H9 (cell line): Measurements from ENCODE around the gene IFRD2. TPM values are rescaled to one million over a fixed set of nuclear protein-coding genes. Genes with fewer than 3 reads are reported as not detected.

ENCODE experiments used
- DNase-seq: peaks from one replicate; pipeline ENCODE4 v3.0.0-alpha.2; 2017
- H2AFZ ChIP-seq: one replicate; pipeline ENCODE4 v1.6.1; 2013; ENCODE audit warnings: mild to moderate bottlenecking, low read length, control low read depth, moderate library complexity
- H2AK5ac ChIP-seq: 2 replicates; pipeline ENCODE4 v1.6.1; 2013; ENCODE audit warnings: low read length, control low read depth, mixed read lengths; ENCODE audit not compliant: insufficient read length
- H2BK120ac ChIP-seq: one replicate; pipeline ENCODE4 v1.6.1; 2013; ENCODE audit warnings: low read depth, mild to moderate bottlenecking, low read length, control low read depth, inconsistent platforms; ENCODE audit not compliant: poor library complexity, severe bottlenecking
- H2BK12ac ChIP-seq: 2 replicates; pipeline ENCODE4 v1.6.1; 2013; ENCODE audit warnings: low read length, control low read depth, mixed read lengths, low read depth; ENCODE audit not compliant: insufficient read length
- H2BK15ac ChIP-seq: 2 replicates; pipeline ENCODE4 v1.6.1; 2013; ENCODE audit warnings: low read depth, low read length, control low read depth
- H2BK20ac ChIP-seq: one replicate; pipeline ENCODE4 v1.6.1; 2013; ENCODE audit warnings: low read depth, mild to moderate bottlenecking, low read length, control low read depth, inconsistent platforms; ENCODE audit not compliant: poor library complexity, severe bottlenecking
- H2BK5ac ChIP-seq: 2 replicates; pipeline ENCODE4 v1.6.1; 2013; ENCODE audit warnings: low read length, control low read depth, mixed read lengths; ENCODE audit not compliant: insufficient read length
- H3K14ac ChIP-seq: 2 replicates; pipeline ENCODE4 v1.6.1; 2013; ENCODE audit warnings: low read length, control low read depth; ENCODE audit not compliant: insufficient read depth
- H3K18ac ChIP-seq: 2 replicates; pipeline ENCODE4 v1.6.1; 2013; ENCODE audit warnings: low read depth, mild to moderate bottlenecking, mixed read lengths, low read length, control low read depth; ENCODE audit not compliant: insufficient read length
- H3K23ac ChIP-seq: 2 replicates; pipeline ENCODE4 v1.6.1; 2013; ENCODE audit warnings: low read length, control low read depth, mixed read lengths, low read depth; ENCODE audit not compliant: insufficient read length
- H3K23me2 ChIP-seq: 2 replicates; pipeline ENCODE4 v1.6.1; 2013; ENCODE audit warnings: low read depth, mild to moderate bottlenecking, mixed read lengths, low read length, control low read depth; ENCODE audit not compliant: insufficient read length, poor library complexity, severe bottlenecking
- H3K27ac ChIP-seq: 2 replicates; pipeline ENCODE4 v1.5.1; 2013; ENCODE audit warnings: low read length, control low read depth, mixed read lengths, low read depth; ENCODE audit not compliant: insufficient read length
- H3K27me3 ChIP-seq: 2 replicates; pipeline ENCODE4 v1.6.1; 2013; ENCODE audit warnings: low read length, control low read depth, inconsistent platforms; ENCODE audit not compliant: insufficient read depth
- H3K4ac ChIP-seq: 2 replicates; pipeline ENCODE4 v1.6.1; 2013; ENCODE audit warnings: low read depth, mild to moderate bottlenecking, control low read depth, inconsistent platforms, low read length, moderate library complexity
- H3K4me1 ChIP-seq: 2 replicates; pipeline ENCODE4 v1.6.1; 2013; ENCODE audit warnings: low read length, control low read depth, inconsistent platforms; ENCODE audit not compliant: insufficient read depth
- H3K4me2 ChIP-seq: 2 replicates; pipeline ENCODE4 v1.6.1; 2013; ENCODE audit warnings: low read length, control low read depth, mixed read lengths; ENCODE audit not compliant: insufficient read length, insufficient read depth
- H3K56ac ChIP-seq: 2 replicates; pipeline ENCODE4 v1.6.1; 2013; ENCODE audit warnings: low read depth, mild to moderate bottlenecking, mixed read lengths, low read length, control low read depth; ENCODE audit not compliant: insufficient read length
- H3K79me1 ChIP-seq: 2 replicates; pipeline ENCODE4 v1.6.1; 2013; ENCODE audit warnings: low read depth, mild to moderate bottlenecking, moderate library complexity, low read length, control low read depth, inconsistent platforms; ENCODE audit not compliant: insufficient read depth, poor library complexity, severe bottlenecking
- H3K79me2 ChIP-seq: 2 replicates; pipeline ENCODE4 v1.6.1; 2013; ENCODE audit warnings: low read length, control low read depth, inconsistent platforms; ENCODE audit not compliant: insufficient read depth
- H3K9ac ChIP-seq: 2 replicates; pipeline ENCODE4 v1.6.1; 2013; ENCODE audit warnings: low read length, control low read depth, mixed read lengths; ENCODE audit not compliant: insufficient read length; ENCODE audit errors: extremely low read depth
- H3K9me3 ChIP-seq: one replicate; pipeline ENCODE4 v1.6.1; 2013; ENCODE audit warnings: low read depth, low read length, inconsistent platforms; ENCODE audit not compliant: control insufficient read depth
- H3T11ph ChIP-seq: one replicate; pipeline ENCODE4 v1.6.1; 2013; ENCODE audit warnings: mild to moderate bottlenecking, low read length, control low read depth, inconsistent platforms
- H4K20me1 ChIP-seq: one replicate; pipeline ENCODE4 v1.6.1; 2013; ENCODE audit not compliant: control insufficient read depth, insufficient read length, insufficient read depth
- H4K5ac ChIP-seq: 2 replicates; pipeline ENCODE4 v1.6.1; 2013; ENCODE audit warnings: low read depth, mild to moderate bottlenecking, mixed read lengths, low read length, control low read depth; ENCODE audit not compliant: insufficient read length
- H4K8ac ChIP-seq: replicated peaks from 2 replicates; pipeline ENCODE4 v1.6.1; 2013; ENCODE audit warnings: low read length, control low read depth, mixed read lengths, low read depth; ENCODE audit not compliant: insufficient read length
- H4K91ac ChIP-seq: 2 replicates; pipeline ENCODE4 v1.6.1; 2013; ENCODE audit warnings: low read depth, mild to moderate bottlenecking, moderate library complexity, mixed read lengths, low read length, control low read depth; ENCODE audit not compliant: insufficient read length
- H3K27ac Mint-ChIP-seq, 3 experiments: 2 replicates in 2 of 3; 3 replicates in 1 of 3; pipeline ENCODE4 v1.8.0; 2020 to 2021; ENCODE audit warnings: mixed read lengths in 3 of 3, mild to moderate bottlenecking in 1 of 3, moderate library complexity in 1 of 3
- H3K27me3 Mint-ChIP-seq: 2 replicates; pipeline ENCODE4 v1.8.0; 2021; ENCODE audit warnings: low read depth, mild to moderate bottlenecking, moderate library complexity, mixed read lengths
- H3K36me3 Mint-ChIP-seq, 3 experiments: 2 replicates in 2 of 3; 3 replicates in 1 of 3; pipeline ENCODE4 v1.8.0; 2020 to 2021; ENCODE audit warnings: low read depth in 3 of 3, mixed read lengths in 3 of 3; ENCODE audit not compliant: insufficient read depth in 1 of 3
- H3K4me1 Mint-ChIP-seq, 2 experiments: 2 replicates each; pipeline ENCODE4 v1.8.0; 2020; ENCODE audit warnings: mixed read lengths in 2 of 2
- H3K4me3 Mint-ChIP-seq, 2 experiments: 2 replicates in 1 of 2; 3 replicates in 1 of 2; pipeline ENCODE4 v1.8.0; 2020 to 2021; ENCODE audit warnings: mild to moderate bottlenecking in 2 of 2, mixed read lengths in 2 of 2, moderate library complexity in 1 of 2
- H3K9me3 Mint-ChIP-seq, 2 experiments: 2 replicates in 1 of 2; 3 replicates in 1 of 2; pipeline ENCODE4 v1.8.0; 2020; ENCODE audit warnings: mild to moderate bottlenecking in 2 of 2, mixed read lengths in 2 of 2, moderate library complexity in 1 of 2
- CTCF ChIP-seq: fragments of 200-600 bp; sonication (generic); conservative IDR thresholded peaks from 3 replicates; pipeline ENCODE4 v1.8.0; 2021; ENCODE audit warnings: antibody characterized with exemption, mild to moderate bottlenecking
- WGBS: extraction: QIAGEN DNeasy Blood & Tissue Kit; methylation state at CpG from one replicate; pipeline ENCODE4 v1.1.7; 2013; ENCODE audit warnings: missing lambda C conversion rate, low lambda C conversion rate, mixed read lengths; ENCODE audit not compliant: insufficient read length; ENCODE audit errors: extremely low coverage; 5-methylcytosine and 5-hydroxymethylcytosine counted together
- total RNA-seq: library from RNA; stranded (reverse); gene quantifications from 2 replicates; pipeline ENCODE4 v1.2.1, GENCODE V29; 2021

The IFRD2 gene
- total RNA-seq, 1 experiment from 2014 or later: 109 TPM

DNA sequence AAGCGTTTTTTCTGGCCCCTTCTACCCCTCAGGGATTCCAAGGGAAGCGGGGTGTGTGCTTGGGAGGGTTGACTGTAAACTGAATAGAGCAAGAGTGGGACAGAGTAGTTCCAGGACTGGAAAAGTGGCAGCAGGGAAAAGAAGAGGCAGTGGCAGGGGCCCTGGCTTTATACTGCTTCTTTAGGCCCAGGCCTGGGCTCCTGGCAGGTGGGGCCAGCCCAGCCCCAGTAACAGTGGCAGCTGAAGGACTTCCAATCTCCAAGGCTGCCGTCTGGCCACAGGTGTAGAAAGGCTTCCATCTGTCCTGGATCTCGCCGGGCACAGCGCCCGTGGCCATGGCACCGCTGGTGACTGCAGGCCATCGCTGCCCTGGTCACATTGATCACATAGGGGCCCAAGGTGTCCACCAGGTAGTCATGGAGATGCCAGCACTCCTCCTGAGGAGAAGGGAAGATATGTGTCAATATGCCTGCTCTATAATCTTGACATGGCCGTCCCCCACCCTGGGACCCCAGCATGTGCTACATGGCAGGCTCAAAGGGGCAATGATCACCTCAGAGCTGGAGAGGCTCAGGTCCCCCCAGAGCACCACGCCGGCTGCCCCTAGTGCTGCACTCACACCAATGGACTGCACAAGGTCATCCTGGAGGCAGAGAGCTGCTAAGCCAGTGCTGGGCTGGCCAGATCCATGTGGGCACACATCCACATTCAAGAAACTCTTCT is 1.0 kb upstream of the IFRD2 start:
- peaks cover 3% of the 10 kb centered on the region; the same call in 1 of the 2 replicates for H3K79me2 ChIP-seq
- H3K23me2 ChIP-seq: peaks cover 5% of the 10 kb centered on the region
- Mint-ChIP-seq H3K36me3 (peaks cover 23 to 36% (median 28%) of the 10 kb centered on the region in 3 experiments; a peak in 6 of 7 replicates), H3K9me3 (no peaks in the 10 kb centered on the region; a peak in 1 of 5 replicates), H3K4me1 (peaks cover 14% of the 10 kb centered on the region in 2 experiments), H3K4me3 (peak overlapping the region; percentile 82 to 87; a peak in 2 of 5 replicates), H3K27me3 (no peaks in the 10 kb centered on the region), H3K27ac (peak overlapping the region; percentile 87 to 99 (median 96); a peak in 5 of 7 replicates)
- H2BK15ac ChIP-seq: no peak overlapping the region
- H3K14ac ChIP-seq: no peak overlapping the region
- H2BK5ac ChIP-seq: no peak overlapping the region
- H2BK120ac ChIP-seq: no peak overlapping the region
- no peak overlapping the region for H3T11ph ChIP-seq
- H3K18ac ChIP-seq: no peak overlapping the region
- no peaks in the 10 kb centered on the region for H3K79me1 ChIP-seq
- no peak overlapping the region for H4K5ac ChIP-seq
- DNase-seq: no peak
- H3K4me1 ChIP-seq: no peaks in the 10 kb centered on the region
- H2BK12ac ChIP-seq: no peak overlapping the region
- no peak overlapping the region for H4K8ac ChIP-seq
- no peak for TF ChIP-seq CTCF
- no peak overlapping the region for H2AK5ac ChIP-seq
- H2AFZ ChIP-seq: no peak overlapping the region
- no peaks in the 10 kb centered on the region for H3K27me3 ChIP-seq
- no peaks in the 10 kb centered on the region for H3K9me3 ChIP-seq
- no peak overlapping the region for H3K4me2 ChIP-seq
- no peak overlapping the region for H3K23ac ChIP-seq
- H2BK20ac ChIP-seq: no peak overlapping the region
- no peak overlapping the region for H3K27ac ChIP-seq
- no peak overlapping the region for H3K4ac ChIP-seq
- no peak overlapping the region for H3K56ac ChIP-seq
- no peaks in the 10 kb centered on the region for H4K20me1 ChIP-seq
- H4K91ac ChIP-seq: no peak overlapping the region
- no CpG with 5 or more reads among the region's 12 CpGs for WGBS
- H3K9ac ChIP-seq: no peak overlapping the region
